Upper lobe of right lung (tissue), 1 donor: ENCODE data around the gene FCN2. TPM values are rescaled to one million over a fixed set of nuclear protein-coding genes. Genes with fewer than 3 reads are reported as not detected.

Source experiments
- ATAC-seq: fragments of 200-7000 bp; cut with Tn5 transposase; one replicate; pipeline ENCODE4 v1.9.1; 2020; ENCODE audit warnings: mild to moderate bottlenecking, moderate library complexity
- DNase-seq: peaks from one replicate; pipeline ENCODE4 v3.0.0-alpha.2; 2020
- H3K27ac ChIP-seq: fragments of 200-600 bp; one replicate; pipeline ENCODE4 v1.8.0; 2022
- H3K27me3 ChIP-seq: fragments of 200-600 bp; one replicate; pipeline ENCODE4 v1.8.0; 2022; ENCODE audit warnings: mild to moderate bottlenecking
- H3K36me3 ChIP-seq: fragments of 200-600 bp; one replicate; pipeline ENCODE4 v1.8.0; 2022
- H3K4me1 ChIP-seq: fragments of 200-600 bp; one replicate; pipeline ENCODE4 v1.8.0; 2022
- H3K4me3 ChIP-seq: fragments of 200-600 bp; one replicate; pipeline ENCODE4 v1.8.0; 2022; ENCODE audit warnings: mild to moderate bottlenecking
- H3K9me3 ChIP-seq: fragments of 200-600 bp; one replicate; pipeline ENCODE4 v1.8.0; 2022
- CTCF ChIP-seq: fragments of 200-600 bp; IDR thresholded peaks from one replicate; pipeline ENCODE4 v1.8.0; 2022; ENCODE audit warnings: antibody characterized with exemption
- intact Hi-C: fragments of 100-400 bp; cut with DNase I; formaldehyde crosslinking; loops from one replicate; pipeline ENCODE4 v1.11.0; 2022
- total RNA-seq: library from RNA; stranded (reverse); fragmentation: NEBNext Ultra II Directional; extraction: Animal tissue kit (Norgen Biotek cat#: 25700); gene quantifications from one replicate; pipeline ENCODE4 v1.2.1, GENCODE V29; 2021
- donor health status: DM: no; HTN: yes; CAD: no; lungs with severe emphysema.

The FCN2 gene
- total RNA-seq, 1 donor from 2014 or later, result not detected

- H3K36me3 ChIP-seq, result no peaks in the 10 kb centered on the region
- H3K27ac ChIP-seq, result no peak overlapping the region
- no peaks in the 10 kb centered on the region for H3K9me3 ChIP-seq
- DNase-seq, result no peak
- TF ChIP-seq CTCF, result no peak
- H3K4me3 ChIP-seq, result no peak overlapping the region
- H3K27me3 ChIP-seq, result no peaks in the 10 kb centered on the region
- no peak for ATAC-seq
- peaks cover 6% of the 10 kb centered on the region for H3K4me1 ChIP-seq
- intact Hi-C loops, result no loop called here
Observed at GRCh38 chr9:134872482-134873231, 8.0 kb upstream of the FCN2 start.

GRCh38 chr9:134875371-134875770, 5.2 kb upstream of the FCN2 start:
- intact Hi-C loops, result no loop called here
- peaks cover 6% of the 10 kb centered on the region for H3K4me1 ChIP-seq
- no peak for DNase-seq
- H3K4me3 ChIP-seq, result no peak overlapping the region
- H3K27ac ChIP-seq, result no peak overlapping the region
- peak; percentile 49 for ATAC-seq
- H3K27me3 ChIP-seq, result no peaks in the 10 kb centered on the region
- TF ChIP-seq CTCF, result no peak
- H3K9me3 ChIP-seq, result no peaks in the 10 kb centered on the region
- H3K36me3 ChIP-seq, result no peaks in the 10 kb centered on the region

- no peak for DNase-seq
- H3K9me3 ChIP-seq, result no peaks in the 10 kb centered on the region
- TF ChIP-seq CTCF, result no peak
- no peak overlapping the region for H3K27ac ChIP-seq
- H3K27me3 ChIP-seq, result no peaks in the 10 kb centered on the region
- H3K36me3 ChIP-seq, result no peaks in the 10 kb centered on the region
- H3K4me3 ChIP-seq, result no peak overlapping the region
- no peak for ATAC-seq
- H3K4me1 ChIP-seq, result no peaks in the 10 kb centered on the region
- intact Hi-C loops, result no loop called here
Observed at GRCh38 chr9:134877541-134877940, 3.1 kb upstream of the FCN2 start.

- no peaks in the 10 kb centered on the region for H3K4me1 ChIP-seq
- DNase-seq (no peak), ATAC-seq (no peak)
- no peak overlapping the region for H3K27ac ChIP-seq
- intact Hi-C loops, result no loop called here
- no peaks in the 10 kb centered on the region for H3K27me3 ChIP-seq
- no peak overlapping the region for H3K4me3 ChIP-seq
- H3K36me3 ChIP-seq, result no peaks in the 10 kb centered on the region
- TF ChIP-seq CTCF, result no peak
- no peaks in the 10 kb centered on the region for H3K9me3 ChIP-seq
Observed at GRCh38 chr9:134879664-134880483, 736 bp upstream of the FCN2 start.

GRCh38 chr9:134881313-134881670, 682 bp downstream of the FCN2 start:
- Histone ChIP-seq H3K9me3 (no peaks in the 10 kb centered on the region), H3K4me3 (no peak overlapping the region), H3K36me3 (no peaks in the 10 kb centered on the region)

More at GRCh38 chr9:134881313-134881670, 682 bp downstream of the FCN2 start:
- no peaks in the 10 kb centered on the region for H3K27me3 ChIP-seq
- intact Hi-C loops, result no loop called here
- no peak for TF ChIP-seq CTCF
- ATAC-seq (no peak), DNase-seq (no peak)
- H3K27ac ChIP-seq, result no peak overlapping the region
- H3K4me1 ChIP-seq, result no peaks in the 10 kb centered on the region
